HepG2 (cell line): ENCODE measurements around the gene PID1. TPM values are rescaled to one million over a fixed set of nuclear protein-coding genes. Genes with fewer than 3 reads are reported as not detected.

Source experiments
- ATAC-seq: fragments of 200-7000 bp; cut with Tn5 transposase; 3 replicates; pipeline ENCODE4 v1.9.1; 2020; ENCODE audit warnings: mild to moderate bottlenecking, moderate library complexity
- BruUV-seq: library from RNA; stranded (reverse); fragments of 400-500 nt; replicated peaks from 2 replicates; lab custom pipeline; 2021; lab: Mats Ljungman, UMichigan
- CTCF ChIA-PET: fragments of 300-600 bp; formaldehyde crosslinking; extraction: SDS; loops from one replicate; lab custom pipeline; 2021; ENCODE audit warnings: low total read pairs, inconsistent platforms, low intra/inter-chr PET ratio; lab: Yijun Ruan, JAX
- POLR2A ChIA-PET: fragments of 350-600 bp; sonication (Branson Sonifier 250); formaldehyde crosslinking; loops from one replicate; lab custom pipeline; 2020; ENCODE audit warnings: antibody characterized with exemption, inconsistent platforms; lab: Yijun Ruan, JAX
- DNase-seq: peaks from one replicate; pipeline ENCODE4 v3.0.0-alpha.2; 2015; ENCODE audit warnings: low spot score
- FAIRE-seq: peaks from 3 replicates; lab custom pipeline; 2011; peaks lifted over from hg19 to GRCh38; lab: Jason Lieb, UNC
- H2AFZ ChIP-seq: one replicate; pipeline ENCODE4 v1.6.1; 2011; ENCODE audit warnings: low read length, inconsistent platforms
- H3K27ac ChIP-seq: fragments of 300-600 bp; 3 replicates; pipeline ENCODE4 v1.8.0; 2011; ENCODE audit warnings: mixed run types, mild to moderate bottlenecking, mixed read lengths, low read length, inconsistent platforms; ENCODE audit not compliant: insufficient read depth; ENCODE audit errors: extremely low read length
- H3K27me3 ChIP-seq, 2 experiments: fragments of 200-600 bp in 1 of 2; 2 replicates in 1 of 2; 3 replicates in 1 of 2; pipeline versions ENCODE4 v1.6.0 to v1.8.0; 2011; ENCODE audit warnings: low read length in 2 of 2, mild to moderate bottlenecking in 2 of 2, moderate library complexity in 2 of 2, inconsistent platforms in 1 of 2; ENCODE audit not compliant: insufficient read depth in 2 of 2, control insufficient read depth in 1 of 2
- H3K36me3 ChIP-seq, 2 experiments: fragments of 200-600 bp in 1 of 2; replicated peaks in 1 of 2; 2 replicates in 1 of 2; 3 replicates in 1 of 2; pipeline versions ENCODE4 v1.5.1 to v1.8.0; 2011; ENCODE audit warnings: low read length in 2 of 2, inconsistent platforms in 1 of 2; ENCODE audit not compliant: insufficient read depth in 2 of 2, control insufficient read depth in 1 of 2
- H3K4me1 ChIP-seq: 2 replicates; pipeline ENCODE4 v1.5.1; 2012; ENCODE audit warnings: low read length, inconsistent platforms; ENCODE audit not compliant: insufficient read depth
- H3K4me2 ChIP-seq: 2 replicates; pipeline ENCODE4 v1.6.0; 2011; ENCODE audit warnings: low read depth, low read length, inconsistent platforms
- H3K4me3 ChIP-seq, 3 experiments: fragments of 200-600 bp in 1 of 3; sonication (generic), shearing (Covaris generic) in 1 of 3; replicated peaks in 1 of 3; 2 replicates each; pipeline ENCODE4 v1.5.1; 2011 to 2016; ENCODE audit warnings: low read length in 3 of 3, inconsistent platforms in 2 of 3, low read depth in 2 of 3, mild to moderate bottlenecking in 2 of 3, control low read depth in 1 of 3, mixed read lengths in 1 of 3; ENCODE audit not compliant: insufficient read depth in 1 of 3
- H3K79me2 ChIP-seq: one replicate; pipeline ENCODE4 v1.6.1; 2011; ENCODE audit warnings: low read length, inconsistent platforms; ENCODE audit not compliant: insufficient read depth
- H3K9ac ChIP-seq: 2 replicates; pipeline ENCODE4 v1.6.0; 2011; ENCODE audit warnings: mild to moderate bottlenecking, low read depth, low read length, inconsistent platforms; ENCODE audit not compliant: insufficient read depth
- H3K9me3 ChIP-seq: 2 replicates; pipeline ENCODE4 v1.5.1; 2012; ENCODE audit warnings: mild to moderate bottlenecking, low read length
- H4K20me1 ChIP-seq: 2 replicates; pipeline ENCODE4 v1.6.0; 2011; ENCODE audit warnings: inconsistent platforms, mild to moderate bottlenecking, low read length, moderate library complexity; ENCODE audit not compliant: insufficient read depth
- ADNP ChIP-seq: sonication (generic); formaldehyde crosslinking; IDR thresholded peaks from 2 replicates; pipeline ENCODE4 v1.4.0; 2020; ENCODE audit warnings: missing genetic modification reagents
- CEBPB ChIP-seq: IDR thresholded peaks from 2 replicates; pipeline ENCODE4 v1.6.1; 2011; ENCODE audit warnings: low read depth, low read length, improper control_type of control experiment, borderline replicate concordance
- FOSL2 ChIP-seq: sonication (generic); formaldehyde crosslinking; IDR thresholded peaks from 2 replicates; pipeline ENCODE4 v1.4.0; 2020; ENCODE audit warnings: missing genetic modification reagents
- JUND ChIP-seq: sonication (generic); formaldehyde crosslinking; IDR thresholded peaks from 2 replicates; pipeline ENCODE4 v1.8.0; 2022; ENCODE audit warnings: mild to moderate bottlenecking, missing genetic modification reagents
- KMT2B ChIP-seq: IDR thresholded peaks from 2 replicates; pipeline ENCODE4 v1.6.1; 2016; ENCODE audit warnings: missing genetic modification reagents, missing compliant biosample characterization
- RFX1 ChIP-seq: fragments of 450-650 bp; IDR thresholded peaks from 2 replicates; pipeline ENCODE4 v1.6.1; 2017
- ZBTB8A ChIP-seq: sonication (generic); formaldehyde crosslinking; IDR thresholded peaks from 2 replicates; pipeline ENCODE4 v1.4.0; 2020; ENCODE audit warnings: mild to moderate bottlenecking, low read depth, missing genetic modification reagents, borderline replicate concordance
- ZNF572 ChIP-seq: sonication (generic); formaldehyde crosslinking; IDR thresholded peaks from 2 replicates; pipeline ENCODE4 v1.5.1; 2020; ENCODE audit warnings: mild to moderate bottlenecking, missing genetic modification reagents
- ZNF598 ChIP-seq: sonication (generic); formaldehyde crosslinking; IDR thresholded peaks from 2 replicates; pipeline ENCODE4 v1.5.1; 2020; ENCODE audit warnings: mild to moderate bottlenecking, missing genetic modification reagents, borderline replicate concordance
- WGBS: methylation state at CpG from one replicate; pipeline ENCODE4 v1.1.6; 2017; ENCODE audit warnings: low lambda C conversion rate; 5-methylcytosine and 5-hydroxymethylcytosine counted together
- in situ Hi-C: cut with HindIII; loops from 2 replicates; pipeline ENCODE4 v1.10.0; 2017; ENCODE audit warnings: low pct_unique_long_range_greater_than_20kb; ENCODE audit not compliant: extremely low pct_ligation_motif_present
- intact Hi-C: fragments of 100-400 bp; cut with micrococcal nuclease; formaldehyde crosslinking; loops from one replicate; pipeline ENCODE4 v1.10.0; 2022; ENCODE audit not compliant: unreplicated experiment
- polyA plus RNA-seq, 8 experiments: library from polyadenylated mRNA; depleted of rRNA in 3 of 8; stranded (reverse) in 7 of 8; unstranded in 1 of 8; fragments of >200 nt; fragmentation: Illumina TruSeq in 4 of 8; extraction: Trizol in 4 of 8; gene quantifications; 2 replicates each; pipeline versions ENCODE4 v1.2.1 to v1.2.3, GENCODE V29; 2011 to 2016; ENCODE audit warnings: low read depth in 4 of 8, missing spikeins in 1 of 8, mixed read lengths in 1 of 8; ENCODE audit not compliant: insufficient read depth in 1 of 8
- total RNA-seq, 5 experiments: library from RNA; depleted of rRNA; stranded (reverse); fragments of >200 nt; fragmentation: Illumina TruSeq; extraction: Trizol; gene quantifications; 2 replicates each; pipeline ENCODE4 v1.2.3, GENCODE V29; 2016; ENCODE audit warnings: low read depth in 1 of 5
- TF ChIP-seq, protein P1 (sequence below): sonication (generic); formaldehyde crosslinking; IDR thresholded peaks from 2 replicates; pipeline ENCODE4 v1.5.1; 2020; ENCODE audit warnings: missing genetic modification reagents, mild to moderate bottlenecking, borderline replicate concordance
- TF ChIP-seq, protein P2 (sequence below), 2 experiments: sonication (generic) in 1 of 2; formaldehyde crosslinking in 1 of 2; IDR thresholded peaks; 2 replicates each; pipeline versions ENCODE4 v1.4.0 to v1.6.1; 2016 to 2020; ENCODE audit warnings: borderline replicate concordance in 1 of 2, low read depth in 1 of 2, mild to moderate bottlenecking in 1 of 2, missing genetic modification reagents in 1 of 2
- TF ChIP-seq, protein P3 (sequence below): sonication (generic); formaldehyde crosslinking; IDR thresholded peaks from 2 replicates; pipeline ENCODE4 v1.5.1; 2020; ENCODE audit warnings: missing genetic modification reagents, mild to moderate bottlenecking, borderline replicate concordance

PID1 gene
- total and polyA plus RNA-seq, 2 of the 13 experiments (the other 11 are each of a cell fraction or from before 2014, with no cell fraction given) = 0.15 to 0.18 TPM

DNA sequence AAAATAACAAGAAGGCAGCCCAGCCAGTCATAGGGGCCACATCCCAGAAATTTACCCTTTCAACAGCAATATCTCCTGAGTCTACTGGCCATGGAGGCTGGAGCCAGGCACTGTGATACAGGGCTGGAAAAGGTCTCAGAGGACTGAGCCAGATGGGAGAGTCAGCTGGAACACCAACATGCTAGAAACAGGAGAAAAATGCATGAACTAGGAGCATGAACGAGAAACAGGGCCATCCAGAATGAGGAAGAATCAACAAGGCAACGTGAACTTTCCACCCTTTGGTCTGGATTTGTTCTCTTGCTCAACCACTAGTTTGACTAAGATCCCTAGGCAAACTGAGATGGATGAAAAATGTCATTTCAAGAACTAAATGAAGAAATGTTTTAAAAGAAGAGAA is 13.1 kb downstream of the PID1 start:
- Histone ChIP-seq H3K4me1 (no peaks in the 10 kb centered on the region), H3K9ac (no peak overlapping the region), H3K9me3 (peaks cover 98% of the 10 kb centered on the region), H3K27me3 (no peaks in the 10 kb centered on the region), H2AFZ (no peak overlapping the region), H3K4me2 (no peak overlapping the region), H3K27ac (no peak overlapping the region), H3K4me3 (no peak overlapping the region), H3K36me3 (no peaks in the 10 kb centered on the region), H4K20me1 (no peaks in the 10 kb centered on the region), H3K79me2 (no peaks in the 10 kb centered on the region)
- WGBS = 0% methylated on average over 2 of the region's 2 CpGs
- FAIRE-seq (no peak), ATAC-seq (no peak), DNase-seq (no peak)
- ChIA-PET POLR2A (no interaction called here), CTCF (no interaction called here)
- in situ Hi-C loops (no loop called here), intact Hi-C loops (no loop called here)
- no TSS peak for BruUV-seq
- TF ChIP-seq CEBPB (0 out of 2 replicates have a peak, but pooled peaks have one; percentile 38), RFX1 (no peak)

DNA sequence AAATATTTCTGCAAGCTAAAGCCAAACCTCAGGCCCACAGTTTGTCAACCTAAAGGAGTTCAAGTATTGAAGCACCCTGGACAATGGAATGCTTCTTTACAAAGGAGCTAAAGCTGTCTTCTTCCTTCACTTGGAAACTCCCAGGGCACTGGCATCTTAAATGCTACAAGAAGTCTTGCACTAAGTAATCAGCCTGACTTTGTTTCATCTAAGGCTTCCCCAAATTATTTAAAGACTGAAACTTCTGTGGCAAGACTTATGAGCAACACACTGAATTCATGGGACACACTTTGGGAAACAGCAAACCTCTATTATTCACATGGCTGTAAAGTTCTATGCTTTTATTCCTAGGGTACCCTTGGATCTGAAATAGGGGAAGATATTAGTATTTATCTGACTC is 14.7 kb downstream of the PID1 start:
- intact Hi-C loops (no loop called here), in situ Hi-C loops (no loop called here)
- no peak for ATAC-seq
- H3K9me3 ChIP-seq = peaks cover 98% of the 10 kb centered on the region
- no peak overlapping the region for H3K4me3 ChIP-seq
- no peak overlapping the region for H3K4me2 ChIP-seq
- no peaks in the 10 kb centered on the region for H3K79me2 ChIP-seq
- H3K36me3 ChIP-seq = no peaks in the 10 kb centered on the region
- no peak overlapping the region for H3K27ac ChIP-seq
- H3K27me3 ChIP-seq = no peaks in the 10 kb centered on the region
- no peak overlapping the region for H2AFZ ChIP-seq
- H4K20me1 ChIP-seq = no peaks in the 10 kb centered on the region
- H3K4me1 ChIP-seq = no peaks in the 10 kb centered on the region
- DNase-seq = no peak
- CTCF ChIA-PET = no interaction called here
- FAIRE-seq = no peak
- H3K9ac ChIP-seq = no peak overlapping the region
- BruUV-seq = no TSS peak
- POLR2A ChIA-PET = no interaction called here
- TF ChIP-seq JUND (no peak), ZNF598 (CRISPR knock-in tag) (no peak), FOSL2 (CRISPR knock-in tag) (no peak), ADNP (CRISPR knock-in tag) (no peak), ZNF572 (no peak), ZBTB8A (CRISPR knock-in tag) (no peak), KMT2B (CRISPR knock-in tag) (no peak)
- TF ChIP-seq, protein P1, sequence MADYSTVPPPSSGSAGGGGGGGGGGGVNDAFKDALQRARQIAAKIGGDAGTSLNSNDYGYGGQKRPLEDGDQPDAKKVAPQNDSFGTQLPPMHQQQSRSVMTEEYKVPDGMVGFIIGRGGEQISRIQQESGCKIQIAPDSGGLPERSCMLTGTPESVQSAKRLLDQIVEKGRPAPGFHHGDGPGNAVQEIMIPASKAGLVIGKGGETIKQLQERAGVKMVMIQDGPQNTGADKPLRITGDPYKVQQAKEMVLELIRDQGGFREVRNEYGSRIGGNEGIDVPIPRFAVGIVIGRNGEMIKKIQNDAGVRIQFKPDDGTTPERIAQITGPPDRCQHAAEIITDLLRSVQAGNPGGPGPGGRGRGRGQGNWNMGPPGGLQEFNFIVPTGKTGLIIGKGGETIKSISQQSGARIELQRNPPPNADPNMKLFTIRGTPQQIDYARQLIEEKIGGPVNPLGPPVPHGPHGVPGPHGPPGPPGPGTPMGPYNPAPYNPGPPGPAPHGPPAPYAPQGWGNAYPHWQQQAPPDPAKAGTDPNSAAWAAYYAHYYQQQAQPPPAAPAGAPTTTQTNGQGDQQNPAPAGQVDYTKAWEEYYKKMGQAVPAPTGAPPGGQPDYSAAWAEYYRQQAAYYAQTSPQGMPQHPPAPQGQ (CRISPR knock-in tag) = no peak
- TF ChIP-seq, protein P2, sequence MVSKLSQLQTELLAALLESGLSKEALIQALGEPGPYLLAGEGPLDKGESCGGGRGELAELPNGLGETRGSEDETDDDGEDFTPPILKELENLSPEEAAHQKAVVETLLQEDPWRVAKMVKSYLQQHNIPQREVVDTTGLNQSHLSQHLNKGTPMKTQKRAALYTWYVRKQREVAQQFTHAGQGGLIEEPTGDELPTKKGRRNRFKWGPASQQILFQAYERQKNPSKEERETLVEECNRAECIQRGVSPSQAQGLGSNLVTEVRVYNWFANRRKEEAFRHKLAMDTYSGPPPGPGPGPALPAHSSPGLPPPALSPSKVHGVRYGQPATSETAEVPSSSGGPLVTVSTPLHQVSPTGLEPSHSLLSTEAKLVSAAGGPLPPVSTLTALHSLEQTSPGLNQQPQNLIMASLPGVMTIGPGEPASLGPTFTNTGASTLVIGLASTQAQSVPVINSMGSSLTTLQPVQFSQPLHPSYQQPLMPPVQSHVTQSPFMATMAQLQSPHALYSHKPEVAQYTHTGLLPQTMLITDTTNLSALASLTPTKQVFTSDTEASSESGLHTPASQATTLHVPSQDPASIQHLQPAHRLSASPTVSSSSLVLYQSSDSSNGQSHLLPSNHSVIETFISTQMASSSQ (IDR thresholded peaks at IDR 0.05; ENCODE audit: low read depth) = no peak
- TF ChIP-seq, protein P2 (CRISPR knock-in tag; IDR thresholded peaks at IDR 0.05; ENCODE audit: borderline replicate concordance) = no peak
- TF ChIP-seq, protein P3, sequence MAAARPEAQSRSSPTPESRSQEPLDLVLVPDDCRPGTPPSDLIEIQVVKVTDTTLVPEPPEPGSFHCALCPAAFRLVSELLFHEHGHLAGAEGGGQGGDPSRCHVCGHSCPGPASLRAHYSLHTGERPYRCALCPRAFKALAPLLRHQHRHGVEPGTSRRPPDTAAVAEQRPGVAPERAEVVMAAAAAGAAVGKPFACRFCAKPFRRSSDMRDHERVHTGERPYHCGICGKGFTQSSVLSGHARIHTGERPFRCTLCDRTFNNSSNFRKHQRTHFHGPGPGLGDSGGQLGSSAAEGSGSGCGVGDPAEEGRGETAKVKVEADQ (CRISPR knock-in tag) = no peak
